Upper lobe of left lung (tissue), 6 donors: ENCODE data around the gene TRHDE. TPM values are rescaled to one million over a fixed set of nuclear protein-coding genes. Genes with fewer than 3 reads are reported as not detected.

Experiments
- ATAC-seq, 2 donors: fragments of 200-7000 bp; cut with Tn5 transposase; one replicate each; pipeline ENCODE4 v1.9.1; 2022; ENCODE audit warnings: mild to moderate bottlenecking in 2 of 2, moderate library complexity in 2 of 2; ENCODE audit not compliant: low FRiP score in 2 of 2
- DNase-seq, 2 donors: peaks; one replicate each; pipeline ENCODE4 v3.0.0-alpha.2; 2019 to 2020
- H3K27ac ChIP-seq, 4 donors: fragments of 200-600 bp; sonication (generic); one replicate each; pipeline ENCODE4 v1.5.1; 2016 to 2019
- H3K27me3 ChIP-seq, 4 donors: fragments of 200-600 bp; sonication (generic); one replicate each; pipeline ENCODE4 v1.5.1; 2017 to 2019
- H3K36me3 ChIP-seq, 4 donors: fragments of 200-600 bp; sonication (generic); one replicate each; pipeline ENCODE4 v1.5.1; 2016 to 2019
- H3K4me1 ChIP-seq, 4 donors: fragments of 200-600 bp; sonication (generic); one replicate each; pipeline ENCODE4 v1.5.1; 2018 to 2019
- H3K4me3 ChIP-seq, 4 donors: fragments of 200-600 bp; sonication (generic); one replicate each; pipeline ENCODE4 v1.5.1; 2017 to 2019; ENCODE audit warnings: mild to moderate bottlenecking in 2 of 4, moderate library complexity in 1 of 4
- H3K9me3 ChIP-seq, 4 donors: fragments of 200-600 bp; sonication (generic); one replicate each; pipeline ENCODE4 v1.5.1; 2018 to 2019
- EP300 ChIP-seq, 4 donors: sonication (generic); formaldehyde crosslinking; IDR thresholded peaks; one replicate each; pipeline ENCODE4 v1.5.1; 2017; ENCODE audit warnings: antibody characterized with exemption in 4 of 4, control low read depth in 2 of 4
- POLR2A ChIP-seq, 4 donors: fragments of 450-650 bp; IDR thresholded peaks; one replicate each; pipeline ENCODE4 v1.5.1; 2016 to 2017; ENCODE audit warnings: antibody characterized with exemption in 4 of 4, mild to moderate bottlenecking in 2 of 4
- POLR2AphosphoS5 ChIP-seq, 2 donors: sonication (generic); formaldehyde crosslinking; IDR thresholded peaks; one replicate each; pipeline ENCODE4 v1.5.1; 2017; ENCODE audit warnings: antibody characterized with exemption in 2 of 2
- WGBS, 2 donors: methylation state at CpG; one replicate each; pipeline ENCODE4 v1.1.5; 2017 to 2018; 5-methylcytosine and 5-hydroxymethylcytosine counted together
- total RNA-seq, 6 donors: library from RNA; depleted of rRNA in 4 of 6; stranded (reverse); fragments of >200 nt in 4 of 6; gene quantifications; one replicate each; pipeline versions ENCODE4 v1.1.0 to v1.2.1, GENCODE V29; 2016 to 2021
- TF ChIP-seq, protein P1 (sequence below), 6 experiments: fragments of 450-650 bp in 4 of 6; fragments of 200-600 bp in 2 of 6; sonication (generic) in 2 of 6; IDR thresholded peaks; one replicate each; pipeline ENCODE4 v1.5.1; 2016 to 2019; ENCODE audit warnings: antibody characterized with exemption in 6 of 6
- donor health status: DM: no; HTN: no; CAD: no; lungs with moderate emphysema.
- donor health status: DM: no; HTN: yes; CAD: no; lungs with severe emphysema.

TRHDE gene
- total RNA-seq, 6 donors from 2014 or later, result 2.9 to 21.0 (median 14.3) TPM

DNA sequence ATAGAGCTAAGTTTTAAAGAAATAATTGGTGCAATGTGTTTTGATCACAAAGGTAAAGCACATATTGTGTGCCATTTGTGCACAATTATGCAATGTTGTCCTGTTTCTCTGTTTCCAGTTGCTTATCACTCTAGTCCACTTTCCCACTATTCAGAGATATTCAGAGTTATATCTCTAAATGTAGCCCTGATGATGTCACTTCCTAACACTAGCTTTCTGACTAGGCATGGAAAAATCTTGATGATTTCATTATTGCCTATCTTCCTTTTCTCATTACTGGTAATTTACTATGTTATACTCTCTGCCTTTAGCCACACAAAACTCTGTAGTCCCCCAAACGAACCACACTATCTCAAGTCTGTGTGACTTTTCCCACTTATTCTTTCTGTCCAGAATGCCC lies 221.2 kb downstream of the TRHDE start:
- DNase-seq, result no peak
- H3K9me3 ChIP-seq, result no peaks in the 10 kb centered on the region
- H3K4me1 ChIP-seq, result no peaks in the 10 kb centered on the region
- no peaks in the 10 kb centered on the region for H3K36me3 ChIP-seq
- WGBS, 2 donors, result 56 to 61% methylated on average over 1 of the region's 1 CpG
- no peak for ATAC-seq
- TF ChIP-seq POLR2AphosphoS5 (IDR thresholded peaks at IDR 0.05) (no peak), POLR2A (IDR thresholded peaks at IDR 0.05) (no peak), EP300 (IDR thresholded peaks at IDR 0.05) (no peak)
- TF ChIP-seq, protein P1, sequence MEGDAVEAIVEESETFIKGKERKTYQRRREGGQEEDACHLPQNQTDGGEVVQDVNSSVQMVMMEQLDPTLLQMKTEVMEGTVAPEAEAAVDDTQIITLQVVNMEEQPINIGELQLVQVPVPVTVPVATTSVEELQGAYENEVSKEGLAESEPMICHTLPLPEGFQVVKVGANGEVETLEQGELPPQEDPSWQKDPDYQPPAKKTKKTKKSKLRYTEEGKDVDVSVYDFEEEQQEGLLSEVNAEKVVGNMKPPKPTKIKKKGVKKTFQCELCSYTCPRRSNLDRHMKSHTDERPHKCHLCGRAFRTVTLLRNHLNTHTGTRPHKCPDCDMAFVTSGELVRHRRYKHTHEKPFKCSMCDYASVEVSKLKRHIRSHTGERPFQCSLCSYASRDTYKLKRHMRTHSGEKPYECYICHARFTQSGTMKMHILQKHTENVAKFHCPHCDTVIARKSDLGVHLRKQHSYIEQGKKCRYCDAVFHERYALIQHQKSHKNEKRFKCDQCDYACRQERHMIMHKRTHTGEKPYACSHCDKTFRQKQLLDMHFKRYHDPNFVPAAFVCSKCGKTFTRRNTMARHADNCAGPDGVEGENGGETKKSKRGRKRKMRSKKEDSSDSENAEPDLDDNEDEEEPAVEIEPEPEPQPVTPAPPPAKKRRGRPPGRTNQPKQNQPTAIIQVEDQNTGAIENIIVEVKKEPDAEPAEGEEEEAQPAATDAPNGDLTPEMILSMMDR (IDR thresholded peaks at IDR 0.05), result no peak
- no peak overlapping the region for H3K27ac ChIP-seq
- H3K4me3 ChIP-seq, result no peak overlapping the region
- no peaks in the 10 kb centered on the region for H3K27me3 ChIP-seq

DNA sequence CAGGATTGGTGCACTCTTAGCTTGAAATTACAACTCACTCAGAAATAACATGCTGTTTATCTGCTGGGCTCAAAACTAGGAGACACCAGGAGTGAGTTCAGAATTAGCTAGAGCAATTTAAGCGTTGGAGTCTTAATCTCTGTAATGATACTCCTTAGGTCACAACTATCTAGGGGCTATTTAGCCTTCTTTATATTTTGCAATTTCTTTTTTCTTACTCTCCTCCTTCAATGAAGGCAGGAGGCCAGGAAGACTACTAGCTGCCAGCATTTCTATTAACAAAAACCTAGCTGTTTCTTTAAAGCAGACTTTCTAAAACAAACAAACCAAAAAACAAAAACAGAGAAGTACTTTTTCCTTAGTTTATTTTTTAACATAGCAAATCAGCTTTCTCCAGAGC lies 226.2 kb downstream of the TRHDE start:
- H3K27me3 ChIP-seq, result no peaks in the 10 kb centered on the region
- no peaks in the 10 kb centered on the region for H3K36me3 ChIP-seq
- 68 to 96% methylated on average over 1 of the region's 1 CpG for WGBS, 2 donors
- no peak overlapping the region for H3K27ac ChIP-seq
- TF ChIP-seq POLR2A (IDR thresholded peaks at IDR 0.05) (no peak), EP300 (IDR thresholded peaks at IDR 0.05) (no peak), POLR2AphosphoS5 (IDR thresholded peaks at IDR 0.05) (no peak)
- TF ChIP-seq, protein P1 (IDR thresholded peaks at IDR 0.05), result no peak
- H3K9me3 ChIP-seq, result no peaks in the 10 kb centered on the region
- ATAC-seq (no peak), DNase-seq (no peak)
- no peak overlapping the region for H3K4me3 ChIP-seq
- H3K4me1 ChIP-seq, result no peaks in the 10 kb centered on the region

GRCh38 chr12:72499244-72499643 lies 227.1 kb downstream of the TRHDE start:
- WGBS, 2 donors, result 74 to 87% methylated on average over 5 of the region's 5 CpGs
- no peaks in the 10 kb centered on the region for H3K27me3 ChIP-seq
- H3K9me3 ChIP-seq, result no peaks in the 10 kb centered on the region
- H3K4me1 ChIP-seq, result no peaks in the 10 kb centered on the region
- no peak for TF ChIP-seq POLR2AphosphoS5 (IDR thresholded peaks at IDR 0.05)
- no peak for TF ChIP-seq EP300 (IDR thresholded peaks at IDR 0.05)
- TF ChIP-seq POLR2A (IDR thresholded peaks at IDR 0.05), result no peak
- TF ChIP-seq, protein P1 (IDR thresholded peaks at IDR 0.05), result no peak
- no peak for ATAC-seq
- no peaks in the 10 kb centered on the region for H3K36me3 ChIP-seq
- DNase-seq, result no peak
- no peak overlapping the region for H3K4me3 ChIP-seq
- no peak overlapping the region for H3K27ac ChIP-seq

DNA sequence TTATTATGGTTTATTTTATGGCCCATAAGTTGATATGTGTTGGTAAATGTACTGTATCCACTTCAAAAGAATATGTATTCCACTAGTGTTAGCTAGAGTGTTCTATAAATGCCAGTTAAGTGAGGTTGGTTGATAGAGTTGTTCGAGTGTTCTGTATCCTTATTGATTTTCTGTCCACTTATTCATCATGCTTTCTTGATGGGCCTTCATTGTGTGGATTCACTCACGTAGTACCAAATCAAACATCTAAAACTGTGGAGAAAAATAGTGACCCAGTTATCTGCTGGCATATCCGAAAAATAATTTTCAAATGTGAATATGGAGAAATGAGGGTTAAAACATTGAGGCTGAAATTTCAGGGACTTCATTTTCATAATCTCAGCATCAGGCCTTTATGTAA lies 230.4 kb downstream of the TRHDE start:
- DNase-seq (no peak), ATAC-seq (no peak)
- WGBS, 2 donors, result 76 to 90% methylated on average over 3 of the region's 3 CpGs
- Histone ChIP-seq H3K4me1 (no peaks in the 10 kb centered on the region), H3K27me3 (no peaks in the 10 kb centered on the region), H3K36me3 (no peaks in the 10 kb centered on the region), H3K9me3 (no peaks in the 10 kb centered on the region), H3K4me3 (no peak overlapping the region), H3K27ac (no peak overlapping the region)
- TF ChIP-seq POLR2AphosphoS5 (IDR thresholded peaks at IDR 0.05) (no peak), EP300 (IDR thresholded peaks at IDR 0.05) (no peak), POLR2A (IDR thresholded peaks at IDR 0.05) (no peak)
- TF ChIP-seq, protein P1 (IDR thresholded peaks at IDR 0.05), result no peak

GRCh38 chr12:72505227-72505626 lies 233.1 kb downstream of the TRHDE start:
- Histone ChIP-seq H3K4me1 (no peaks in the 10 kb centered on the region), H3K27ac (no peak overlapping the region), H3K36me3 (no peaks in the 10 kb centered on the region), H3K9me3 (no peaks in the 10 kb centered on the region), H3K27me3 (no peaks in the 10 kb centered on the region), H3K4me3 (no peak overlapping the region)
- TF ChIP-seq POLR2A (IDR thresholded peaks at IDR 0.05) (no peak), POLR2AphosphoS5 (IDR thresholded peaks at IDR 0.05) (no peak), EP300 (IDR thresholded peaks at IDR 0.05) (no peak)
- TF ChIP-seq, protein P1 (IDR thresholded peaks at IDR 0.05), result no peak
- WGBS, 2 donors, result 76 to 80% methylated on average over 1 of the region's 1 CpG
- ATAC-seq, result no peak
- DNase-seq, result no peak
